GM12865 (cell line): Measurements from ENCODE around the gene ZNF322.

Experiments used
- DNase-seq: peaks from one replicate; pipeline ENCODE4 v3.0.0; 2010; ENCODE audit warnings: low read depth
- H3K4me3 ChIP-seq: 2 replicates; pipeline ENCODE4 v1.5.1; 2011; ENCODE audit warnings: mild to moderate bottlenecking, low read depth, low read length, control low read depth
- CTCF ChIP-seq: IDR thresholded peaks from 2 replicates; pipeline ENCODE4 v1.5.1; 2011; ENCODE audit warnings: low read length, control low read depth, low read depth, inconsistent platforms; ENCODE audit not compliant: insufficient read depth; ENCODE audit errors: missing control alignments

The ZNF322 gene

GRCh38 chr6:26657256-26657655, 2.3 kb downstream of the ZNF322 start:
- TF ChIP-seq CTCF: no peak
- no peak for DNase-seq
- no peak overlapping the region for H3K4me3 ChIP-seq

GRCh38 chr6:26653007-26653406, 6.5 kb downstream of the ZNF322 start:
- DNase-seq: no peak
- H3K4me3 ChIP-seq: no peak overlapping the region
- no peak for TF ChIP-seq CTCF

- no peak for DNase-seq
- H3K4me3 ChIP-seq: no peak overlapping the region
- TF ChIP-seq CTCF: no peak
Measured at GRCh38 chr6:26651133-26651781, 8.3 kb downstream of the ZNF322 start.

- no peak overlapping the region for H3K4me3 ChIP-seq
- no peak for TF ChIP-seq CTCF
- no peak for DNase-seq
Measured at GRCh38 chr6:26646074-26646473, 13.5 kb downstream of the ZNF322 start.

GRCh38 chr6:26640806-26641205, 18.7 kb downstream of the ZNF322 start:
- H3K4me3 ChIP-seq: no peak overlapping the region
- no peak for TF ChIP-seq CTCF
- no peak for DNase-seq

GRCh38 chr6:26629359-26629758, 30.2 kb downstream of the ZNF322 start:
- no peak overlapping the region for H3K4me3 ChIP-seq
- no peak for DNase-seq

More at GRCh38 chr6:26629359-26629758, 30.2 kb downstream of the ZNF322 start:
- no peak for TF ChIP-seq CTCF
